MM.1S (cell line): Measurements from ENCODE around the gene KCNH1.

Experiments
- DNase-seq: peaks from one replicate; pipeline ENCODE4 v3.0.0-alpha.2; 2015
- H2AFZ ChIP-seq: fragments of 300-600 bp; sonication (generic); 2 replicates; pipeline ENCODE4 v1.6.0; 2016; ENCODE audit warnings: antibody characterized with exemption, low read length
- H3F3A ChIP-seq: fragments of 300-600 bp; sonication (generic); 2 replicates; pipeline ENCODE4 v1.6.1; 2016; ENCODE audit warnings: mild to moderate bottlenecking, antibody characterized with exemption, low read length, moderate library complexity, mixed read lengths; ENCODE audit not compliant: insufficient read depth
- H3K27ac ChIP-seq: fragments of 300-600 bp; sonication (generic); 2 replicates; pipeline ENCODE4 v1.5.1; 2016; ENCODE audit warnings: mild to moderate bottlenecking, low read length
- H3K27me3 ChIP-seq: fragments of 300-600 bp; sonication (generic); replicated peaks from 2 replicates; pipeline ENCODE4 v1.6.0; 2016; ENCODE audit warnings: low read length; ENCODE audit not compliant: insufficient read depth
- H3K36me3 ChIP-seq: fragments of 300-600 bp; sonication (generic); replicated peaks from 2 replicates; pipeline ENCODE4 v1.6.1; 2016; ENCODE audit warnings: mild to moderate bottlenecking, low read length, mixed read lengths; ENCODE audit not compliant: insufficient read depth
- H3K4me1 ChIP-seq: fragments of 300-600 bp; sonication (generic); 2 replicates; pipeline ENCODE4 v1.6.1; 2016; ENCODE audit warnings: low read length, mixed read lengths
- H3K4me2 ChIP-seq: fragments of 300-600 bp; sonication (generic); 2 replicates; pipeline ENCODE4 v1.6.0; 2016; ENCODE audit warnings: low read depth, low read length
- H3K4me3 ChIP-seq: fragments of 300-600 bp; sonication (generic); 2 replicates; pipeline ENCODE4 v1.5.1; 2016; ENCODE audit warnings: low read length, mixed read lengths
- H3K79me2 ChIP-seq: fragments of 300-600 bp; sonication (generic); 2 replicates; pipeline ENCODE4 v1.6.1; 2016; ENCODE audit warnings: mixed run types, low read length, mixed read lengths
- H3K9ac ChIP-seq: fragments of 300-600 bp; sonication (generic); 2 replicates; pipeline ENCODE4 v1.6.1; 2016; ENCODE audit warnings: low read length, mixed read lengths
- H3K9me2 ChIP-seq: fragments of 300-600 bp; sonication (generic); replicated peaks from 2 replicates; pipeline ENCODE4 v1.6.1; 2016; ENCODE audit warnings: mild to moderate bottlenecking, low read length, mixed read lengths; ENCODE audit not compliant: insufficient read depth
- H3K9me3 ChIP-seq: fragments of 300-600 bp; sonication (generic); replicated peaks from 2 replicates; pipeline ENCODE4 v1.6.1; 2016; ENCODE audit warnings: mild to moderate bottlenecking, low read length, mixed read lengths; ENCODE audit not compliant: insufficient read depth
- H4K20me1 ChIP-seq: fragments of 300-600 bp; sonication (generic); 2 replicates; pipeline ENCODE4 v1.6.1; 2016; ENCODE audit warnings: mild to moderate bottlenecking, low read length, moderate library complexity, mixed read lengths; ENCODE audit not compliant: insufficient read depth
- CTCF ChIP-seq: fragments of 300-600 bp; sonication (generic); IDR thresholded peaks from 2 replicates; pipeline ENCODE4 v1.5.1; 2016; ENCODE audit warnings: antibody characterized with exemption, low read length, mixed read lengths
- EZH2 ChIP-seq: fragments of 300-600 bp; sonication (generic); optimal IDR thresholded peaks from 2 replicates; pipeline ENCODE3; 2017; ENCODE audit warnings: low read depth, mild to moderate bottlenecking, antibody characterized with exemption, low read length, mixed read lengths
- EZH2phosphoT487 ChIP-seq: fragments of 300-600 bp; sonication (generic); IDR thresholded peaks from 2 replicates; pipeline ENCODE4 v1.6.1; 2018; ENCODE audit warnings: antibody characterized with exemption, low read length

KCNH1 gene

GRCh38 chr1:210653771-210654170, 480.2 kb downstream of the KCNH1 start:
- Histone ChIP-seq H3K4me1 (no peaks in the 10 kb centered on the region), H3K9ac (no peak overlapping the region), H3F3A (no peaks in the 10 kb centered on the region), H3K79me2 (no peaks in the 10 kb centered on the region), H3K9me3 (no peaks in the 10 kb centered on the region), H3K27ac (no peak overlapping the region), H4K20me1 (no peaks in the 10 kb centered on the region), H3K4me3 (no peak overlapping the region), H3K36me3 (no peaks in the 10 kb centered on the region), H3K9me2 (no peaks in the 10 kb centered on the region), H3K27me3 (no peaks in the 10 kb centered on the region), H3K4me2 (no peak overlapping the region), H2AFZ (no peak overlapping the region)
- TF ChIP-seq CTCF (no peak), EZH2phosphoT487 (no peak), EZH2 (no peak)
- DNase-seq: no peak

- Histone ChIP-seq H3K27me3 (no peaks in the 10 kb centered on the region), H3F3A (no peaks in the 10 kb centered on the region; the same call in 1 of the 2 replicates), H4K20me1 (no peaks in the 10 kb centered on the region), H3K4me2 (no peak overlapping the region), H3K9ac (no peak overlapping the region), H3K9me3 (no peaks in the 10 kb centered on the region), H3K9me2 (no peaks in the 10 kb centered on the region), H3K4me3 (no peak overlapping the region), H3K36me3 (no peaks in the 10 kb centered on the region), H2AFZ (no peak overlapping the region), H3K27ac (no peak overlapping the region), H3K79me2 (no peaks in the 10 kb centered on the region), H3K4me1 (peaks cover 7% of the 10 kb centered on the region; the same call in 1 of the 2 replicates)
- no peak for DNase-seq
- TF ChIP-seq CTCF (no peak), EZH2 (no peak), EZH2phosphoT487 (no peak)
Observed at GRCh38 chr1:210652329-210652954, 481.5 kb downstream of the KCNH1 start.

- Histone ChIP-seq H3K4me2 (no peak overlapping the region), H3K4me1 (peaks cover 25% of the 10 kb centered on the region), H3K79me2 (no peaks in the 10 kb centered on the region), H3F3A (peaks cover 6% of the 10 kb centered on the region; the same call in 1 of the 2 replicates), H3K4me3 (no peak overlapping the region), H3K9me2 (no peaks in the 10 kb centered on the region), H3K9ac (no peak overlapping the region), H2AFZ (no peak overlapping the region), H3K27me3 (no peaks in the 10 kb centered on the region), H3K27ac (no peak overlapping the region), H3K36me3 (no peaks in the 10 kb centered on the region), H4K20me1 (no peaks in the 10 kb centered on the region), H3K9me3 (no peaks in the 10 kb centered on the region)
- DNase-seq: no peak
- no peak for TF ChIP-seq EZH2phosphoT487
- TF ChIP-seq CTCF: no peak
- no peak for TF ChIP-seq EZH2
Observed at GRCh38 chr1:210650403-210650802, 483.5 kb downstream of the KCNH1 start.
